ENCODE measurements around the gene BAX.
"Not testable (repeated sequence)": the region's sequence is repeated elsewhere in the genome, so short reads cannot be mapped to it uniquely, and the experiment has no call there.

The BAX gene

GRCh38 chr19:48954595-48955307 lies at the start of gene BAX:
BAX (plus strand) TSS chr19:48954875; CDS start chr19:48954929, 54 bp downstream.
- peak; percentile 98 for DNase-seq (ENCODE audit: low spot score)
- no peak for TF ChIP-seq CTCF (IDR thresholded peaks at IDR 0.05; ENCODE audit: extremely low read depth, missing control alignments)

DNA sequence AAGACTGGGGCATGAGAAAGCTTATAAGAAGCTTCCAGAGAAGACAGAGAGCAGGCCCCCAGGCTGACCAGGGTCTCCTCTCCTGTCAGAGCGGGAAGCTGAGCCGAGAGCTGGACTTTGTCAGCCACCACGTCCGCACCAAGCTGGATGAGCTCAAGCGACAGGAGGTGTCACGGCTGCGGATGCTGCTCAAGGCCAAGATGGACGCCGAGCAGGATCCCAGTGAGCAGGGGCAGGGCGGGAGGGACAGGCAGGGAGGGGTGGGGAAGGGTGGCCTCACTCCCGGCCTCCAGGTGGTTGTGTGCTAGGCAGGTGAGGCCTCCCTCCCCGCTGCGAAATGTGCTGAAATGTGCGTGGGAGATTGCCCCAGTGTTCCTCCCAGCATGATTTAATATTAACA lies 49.0 kb upstream of the BAX start:
- DNase-seq (ENCODE audit: low spot score) = no peak
- TF ChIP-seq CTCF (IDR thresholded peaks at IDR 0.05; ENCODE audit: extremely low read depth, missing control alignments) = no peak

- no peak for TF ChIP-seq CTCF (IDR thresholded peaks at IDR 0.05; ENCODE audit: extremely low read depth, missing control alignments)
Measured at GRCh38 chr19:48906324-48906723, 48.4 kb upstream of the BAX start.

GRCh38 chr19:48907671-48908070 lies 47.0 kb upstream of the BAX start:
- no peak for DNase-seq (ENCODE audit: low spot score)
- TF ChIP-seq CTCF (IDR thresholded peaks at IDR 0.05; ENCODE audit: extremely low read depth, missing control alignments) = no peak

More at GRCh38 chr19:48906324-48906723, 48.4 kb upstream of the BAX start:
- no peak for DNase-seq (ENCODE audit: low spot score)

DNA sequence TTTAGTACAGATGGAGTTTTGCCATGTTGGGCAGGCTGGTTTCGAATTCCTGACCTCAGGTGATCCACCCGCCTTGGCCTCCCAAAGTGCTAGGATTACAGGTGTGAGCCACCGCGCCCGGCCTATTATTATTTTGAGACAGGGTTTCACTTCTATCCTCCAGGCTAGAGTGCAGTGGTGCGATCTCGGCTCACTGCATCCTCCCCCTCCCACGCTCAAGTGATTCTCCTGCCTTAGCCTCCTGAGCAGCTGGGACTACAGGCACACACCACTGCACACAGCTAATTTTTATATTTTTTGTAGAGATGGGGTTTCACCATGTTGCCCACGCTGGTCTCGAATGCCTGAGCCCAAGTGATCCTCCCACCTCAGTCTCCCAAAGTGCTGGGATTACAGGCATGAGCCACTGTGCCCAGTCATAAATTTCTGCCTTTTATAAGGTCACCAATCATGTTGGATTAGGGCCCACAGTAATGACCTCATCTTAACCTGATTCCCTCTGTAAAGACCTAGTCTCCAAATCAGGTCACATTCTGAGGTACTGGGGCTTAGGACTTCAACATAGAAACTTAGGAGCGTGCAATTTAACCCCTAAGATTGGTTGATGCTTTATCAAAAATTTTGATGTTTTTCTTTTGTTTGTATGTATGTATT lies 45.1 kb upstream of the BAX start:
- DNase-seq (ENCODE audit: low spot score) = not testable (repeated sequence)

DNA sequence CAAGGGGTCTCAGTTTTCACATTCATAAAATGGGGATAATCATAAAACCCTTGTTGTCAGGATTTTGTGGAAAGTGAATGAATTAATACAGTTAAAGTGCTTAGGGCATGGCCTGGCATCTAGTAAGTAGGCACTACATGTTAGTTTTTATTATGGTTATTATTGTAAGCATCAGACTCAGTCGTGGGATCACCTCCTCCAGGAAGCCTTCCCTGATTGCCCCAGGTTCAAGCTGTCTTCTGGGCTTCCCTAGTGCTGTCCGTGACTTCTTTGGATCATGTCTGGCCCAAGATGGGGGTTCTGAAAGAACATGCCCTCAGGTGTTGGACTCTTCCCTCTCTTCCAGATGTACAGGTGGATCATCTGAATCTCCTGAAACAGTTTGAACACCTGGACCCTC lies 43.9 kb upstream of the BAX start:
- DNase-seq (ENCODE audit: low spot score) = no peak

DNA sequence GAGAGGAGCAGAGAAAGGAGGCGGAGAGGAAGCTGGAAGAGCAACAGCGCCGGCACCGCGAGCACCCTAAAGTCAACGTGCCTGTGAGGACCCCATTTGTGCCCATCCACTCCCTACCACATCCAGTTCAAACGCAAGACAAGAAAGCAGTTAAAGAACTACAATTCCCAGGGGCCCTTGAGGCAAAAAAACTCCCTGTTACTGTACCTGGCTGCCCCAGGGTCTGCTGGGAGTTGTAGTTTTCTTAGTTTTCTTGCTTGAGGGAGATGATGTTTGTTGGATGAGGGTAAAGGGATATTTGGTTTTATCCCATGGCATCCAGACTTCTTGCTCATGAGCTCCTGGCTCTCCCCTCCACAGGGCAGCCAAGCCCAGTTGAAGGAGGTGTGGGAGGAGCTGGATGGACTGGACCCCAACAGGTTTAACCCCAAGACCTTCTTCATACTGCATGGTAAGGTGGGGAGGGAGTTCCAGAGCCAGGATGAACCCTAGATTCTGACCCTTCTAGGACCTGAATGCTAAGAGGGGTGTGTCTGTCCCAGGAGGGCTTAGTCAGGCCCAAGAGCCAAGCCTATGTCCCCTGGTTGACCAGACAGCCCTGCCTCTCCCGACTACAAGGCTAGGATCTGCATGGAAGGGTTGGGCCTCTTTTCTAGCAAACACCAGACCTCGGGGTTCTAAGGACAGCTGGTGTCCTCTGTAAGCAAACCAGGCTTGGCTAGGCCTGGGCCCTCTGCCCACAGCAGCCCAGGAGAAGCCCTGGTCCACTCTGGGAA lies 41.4 kb upstream of the BAX start:
- no peak for TF ChIP-seq CTCF (IDR thresholded peaks at IDR 0.05; ENCODE audit: extremely low read depth, missing control alignments)
- DNase-seq (ENCODE audit: low spot score) = peak; percentile 41

More for the DNA sequence above, 43.9 kb upstream of the BAX start:
- TF ChIP-seq CTCF (IDR thresholded peaks at IDR 0.05; ENCODE audit: extremely low read depth, missing control alignments) = no peak
